GM12878 (cell line): ENCODE measurements around the gene UBE2E2. TPM values are rescaled to one million over a fixed set of nuclear protein-coding genes. Genes with fewer than 3 reads are reported as not detected.

Source experiments
- CBFB ChIP-seq: IDR thresholded peaks from 2 replicates; pipeline ENCODE4 v1.6.1; 2016; ENCODE audit warnings: antibody characterized with exemption, low read depth
- CREB1 ChIP-seq: IDR thresholded peaks from 2 replicates; pipeline ENCODE4 v1.6.1; 2012; ENCODE audit warnings: low read depth, mild to moderate bottlenecking, inconsistent platforms
- FOS ChIP-seq: IDR thresholded peaks from 3 replicates; pipeline ENCODE4 v1.6.1; 2011; ENCODE audit warnings: borderline replicate concordance; ENCODE audit not compliant: insufficient read length; ENCODE audit errors: extremely low read depth
- HDAC2 ChIP-seq: fragments of 200-600 bp; sonication (generic); IDR thresholded peaks from 2 replicates; pipeline ENCODE4 v1.6.1; 2017
- STAT1 ChIP-seq: fragments of 450-650 bp; conservative IDR thresholded peaks from 2 replicates; pipeline ENCODE4 v1.6.1; 2014; ENCODE audit warnings: antibody characterized with exemption, mild to moderate bottlenecking
- ZNF24 ChIP-seq: fragments of 450-650 bp; IDR thresholded peaks from 2 replicates; pipeline ENCODE4 v1.6.1; 2017; ENCODE audit warnings: antibody characterized with exemption, mild to moderate bottlenecking
- polyA plus RNA-seq, 11 experiments: library from polyadenylated mRNA; depleted of rRNA in 4 of 11; unstranded in 6 of 11; stranded (reverse) in 5 of 11; fragments of >200 nt; fragmentation: Nextera tagmentation in 4 of 11; fragmentation: Illumina TruSeq in 1 of 11; extraction: Ambion mirVana in 4 of 11; extraction: Trizol in 1 of 11; gene quantifications; 1 replicate in 1 of 11; 2 replicates in 10 of 11; pipeline versions ENCODE4 v1.2.1 to v1.2.3, GENCODE V29; 2011 to 2016; ENCODE audit warnings: inconsistent platforms in 2 of 11, missing spikeins in 2 of 11, low read depth in 1 of 11
- total RNA-seq, 4 experiments: library from RNA; depleted of rRNA in 3 of 4; stranded (reverse); fragments of >200 nt in 3 of 4; fragmentation: Illumina TruSeq in 1 of 4; extraction: Trizol in 1 of 4; gene quantifications; 2 replicates each; pipeline versions ENCODE4 v1.2.1 to v1.2.3, GENCODE V29; 2013 to 2021
- TF ChIP-seq, protein P1 (sequence below): IDR thresholded peaks from 2 replicates; pipeline ENCODE4 v1.6.1; 2011; ENCODE audit warnings: borderline replicate concordance, low read depth, mild to moderate bottlenecking, moderate library complexity, low read length; ENCODE audit not compliant: insufficient read depth, poor library complexity, severe bottlenecking
- TF ChIP-seq, protein P2 (sequence below): IDR thresholded peaks from 2 replicates; pipeline ENCODE4 v1.6.1; 2012; ENCODE audit warnings: low read depth, low read length, improper control_type of control experiment
- TF ChIP-seq, protein P3 (sequence below): fragments of 450-650 bp; IDR thresholded peaks from 2 replicates; pipeline ENCODE4 v1.6.1; 2017; ENCODE audit warnings: mild to moderate bottlenecking
- TF ChIP-seq, protein P4 (sequence below): fragments of 450-650 bp; IDR thresholded peaks from 2 replicates; pipeline ENCODE4 v1.6.1; 2017; ENCODE audit warnings: borderline replicate concordance

Gene UBE2E2
- total and polyA plus RNA-seq, 10 of the 15 experiments (the other 5 are each of a cell fraction or from before 2014, with no cell fraction given): 8.7 to 71.0 (median 36.4) TPM

DNA sequence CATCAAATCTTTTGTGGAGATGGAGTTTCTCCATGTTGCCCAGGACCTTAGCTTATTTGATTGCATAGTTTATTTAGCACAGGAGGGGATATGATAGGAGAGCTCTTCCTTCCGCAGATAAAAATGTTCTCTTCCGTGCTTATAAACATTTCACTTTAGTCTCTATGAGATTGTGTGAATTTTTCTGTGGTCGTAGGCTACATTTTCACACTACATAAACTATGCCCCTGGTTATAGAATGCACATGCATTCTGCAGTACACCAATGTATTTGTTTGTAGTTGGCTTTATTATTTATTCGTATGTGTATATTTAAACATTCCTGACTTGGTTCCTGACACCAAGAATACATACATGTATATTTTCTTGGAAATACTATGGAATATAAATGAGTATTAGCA, 139.2 kb downstream of the UBE2E2 start (continued):
- TF ChIP-seq, protein P1, sequence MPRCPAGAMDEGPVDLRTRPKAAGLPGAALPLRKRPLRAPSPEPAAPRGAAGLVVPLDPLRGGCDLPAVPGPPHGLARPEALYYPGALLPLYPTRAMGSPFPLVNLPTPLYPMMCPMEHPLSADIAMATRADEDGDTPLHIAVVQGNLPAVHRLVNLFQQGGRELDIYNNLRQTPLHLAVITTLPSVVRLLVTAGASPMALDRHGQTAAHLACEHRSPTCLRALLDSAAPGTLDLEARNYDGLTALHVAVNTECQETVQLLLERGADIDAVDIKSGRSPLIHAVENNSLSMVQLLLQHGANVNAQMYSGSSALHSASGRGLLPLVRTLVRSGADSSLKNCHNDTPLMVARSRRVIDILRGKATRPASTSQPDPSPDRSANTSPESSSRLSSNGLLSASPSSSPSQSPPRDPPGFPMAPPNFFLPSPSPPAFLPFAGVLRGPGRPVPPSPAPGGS: no peak
- TF ChIP-seq FOS (no peak), STAT1 (no peak), ZNF24 (no peak), CBFB (no peak), HDAC2 (no peak), CREB1 (no peak)
- TF ChIP-seq, protein P2, sequence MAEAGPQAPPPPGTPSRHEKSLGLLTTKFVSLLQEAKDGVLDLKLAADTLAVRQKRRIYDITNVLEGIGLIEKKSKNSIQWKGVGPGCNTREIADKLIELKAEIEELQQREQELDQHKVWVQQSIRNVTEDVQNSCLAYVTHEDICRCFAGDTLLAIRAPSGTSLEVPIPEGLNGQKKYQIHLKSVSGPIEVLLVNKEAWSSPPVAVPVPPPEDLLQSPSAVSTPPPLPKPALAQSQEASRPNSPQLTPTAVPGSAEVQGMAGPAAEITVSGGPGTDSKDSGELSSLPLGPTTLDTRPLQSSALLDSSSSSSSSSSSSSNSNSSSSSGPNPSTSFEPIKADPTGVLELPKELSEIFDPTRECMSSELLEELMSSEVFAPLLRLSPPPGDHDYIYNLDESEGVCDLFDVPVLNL: no peak
- TF ChIP-seq, protein P3, sequence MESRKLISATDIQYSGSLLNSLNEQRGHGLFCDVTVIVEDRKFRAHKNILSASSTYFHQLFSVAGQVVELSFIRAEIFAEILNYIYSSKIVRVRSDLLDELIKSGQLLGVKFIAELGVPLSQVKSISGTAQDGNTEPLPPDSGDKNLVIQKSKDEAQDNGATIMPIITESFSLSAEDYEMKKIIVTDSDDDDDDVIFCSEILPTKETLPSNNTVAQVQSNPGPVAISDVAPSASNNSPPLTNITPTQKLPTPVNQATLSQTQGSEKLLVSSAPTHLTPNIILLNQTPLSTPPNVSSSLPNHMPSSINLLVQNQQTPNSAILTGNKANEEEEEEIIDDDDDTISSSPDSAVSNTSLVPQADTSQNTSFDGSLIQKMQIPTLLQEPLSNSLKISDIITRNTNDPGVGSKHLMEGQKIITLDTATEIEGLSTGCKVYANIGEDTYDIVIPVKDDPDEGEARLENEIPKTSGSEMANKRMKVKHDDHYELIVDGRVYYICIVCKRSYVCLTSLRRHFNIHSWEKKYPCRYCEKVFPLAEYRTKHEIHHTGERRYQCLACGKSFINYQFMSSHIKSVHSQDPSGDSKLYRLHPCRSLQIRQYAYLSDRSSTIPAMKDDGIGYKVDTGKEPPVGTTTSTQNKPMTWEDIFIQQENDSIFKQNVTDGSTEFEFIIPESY: no peak
- TF ChIP-seq, protein P4, sequence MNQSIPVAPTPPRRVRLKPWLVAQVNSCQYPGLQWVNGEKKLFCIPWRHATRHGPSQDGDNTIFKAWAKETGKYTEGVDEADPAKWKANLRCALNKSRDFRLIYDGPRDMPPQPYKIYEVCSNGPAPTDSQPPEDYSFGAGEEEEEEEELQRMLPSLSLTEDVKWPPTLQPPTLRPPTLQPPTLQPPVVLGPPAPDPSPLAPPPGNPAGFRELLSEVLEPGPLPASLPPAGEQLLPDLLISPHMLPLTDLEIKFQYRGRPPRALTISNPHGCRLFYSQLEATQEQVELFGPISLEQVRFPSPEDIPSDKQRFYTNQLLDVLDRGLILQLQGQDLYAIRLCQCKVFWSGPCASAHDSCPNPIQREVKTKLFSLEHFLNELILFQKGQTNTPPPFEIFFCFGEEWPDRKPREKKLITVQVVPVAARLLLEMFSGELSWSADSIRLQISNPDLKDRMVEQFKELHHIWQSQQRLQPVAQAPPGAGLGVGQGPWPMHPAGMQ: no peak
